HG02759 (cell line): ENCODE results near the gene INTS15.
"Not testable (repeated sequence)": the region's sequence is repeated elsewhere in the genome, so short reads cannot be mapped to it uniquely, and the experiment has no call there.

ENCODE experiments used
- ATAC-seq: cut with Tn5 transposase; IDR thresholded peaks from one replicate; pipeline ENCODE4 v1.9.1; 2021; ENCODE audit warnings: mild to moderate bottlenecking, moderate library complexity; ENCODE audit not compliant: unreplicated experiment

INTS15 gene

DNA sequence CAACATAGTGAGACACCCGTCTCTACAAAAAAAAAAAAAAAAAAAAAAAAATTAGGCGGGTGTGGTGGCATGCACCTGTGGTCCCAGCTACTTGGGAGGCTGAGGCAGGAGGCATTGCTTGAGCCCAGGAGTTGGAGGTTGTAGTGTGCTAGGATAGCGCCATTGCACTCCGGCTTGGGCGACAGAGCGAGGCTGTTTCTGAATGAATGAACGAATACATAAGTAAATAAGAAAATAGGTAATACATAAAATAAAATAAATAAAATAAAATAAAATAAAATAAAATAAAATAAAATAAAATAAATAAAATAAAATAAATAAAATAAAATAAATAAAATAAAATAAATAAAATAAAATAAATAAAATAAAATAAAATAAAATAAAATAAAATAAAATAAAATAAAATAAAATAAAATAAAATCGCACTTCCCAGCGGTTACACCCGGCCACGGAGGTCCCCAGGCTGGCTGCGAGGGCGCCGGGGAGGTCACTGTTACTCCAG is 12.9 kb upstream of the INTS15 start:
- not testable (repeated sequence) for ATAC-seq

DNA sequence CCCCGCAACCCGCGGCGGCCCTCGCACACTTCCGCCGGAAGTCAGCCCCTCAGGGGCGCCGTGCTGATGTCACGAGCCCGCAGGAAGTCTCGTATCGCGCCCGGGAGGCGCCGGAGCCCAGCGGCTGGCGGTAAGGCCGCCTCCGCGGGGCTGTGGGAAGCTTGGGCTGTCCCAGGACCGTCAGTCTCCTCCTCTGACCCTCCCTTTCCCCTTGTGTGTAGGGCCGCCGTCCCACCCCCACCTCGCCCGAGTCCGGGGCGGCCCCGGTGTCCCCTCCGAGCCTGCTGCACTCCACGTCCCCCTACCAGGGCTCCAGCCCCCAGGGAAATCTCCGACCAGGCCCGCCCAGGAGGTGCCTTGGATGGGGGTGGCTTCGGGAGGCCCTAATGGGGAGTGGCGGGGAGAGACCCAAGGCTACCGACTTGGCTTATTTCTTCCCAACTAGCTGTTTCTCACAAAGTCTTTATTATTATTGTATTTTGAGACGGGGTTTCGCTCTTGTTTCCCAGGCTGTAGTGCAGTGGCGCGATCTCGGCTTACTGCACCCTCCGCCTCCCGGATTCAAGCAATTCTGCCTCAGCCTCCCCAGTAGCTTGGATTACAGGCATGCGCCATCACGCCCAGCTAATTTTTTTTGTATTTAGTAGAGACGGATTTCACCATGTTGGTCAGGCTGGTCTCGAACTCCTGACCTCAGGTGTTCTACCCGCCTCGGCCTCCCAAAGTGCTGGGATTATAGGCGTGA is 12.3 kb upstream of the INTS15 start, which contains the start of gene ZDHHC4:
Gene ZDHHC4 (plus strand): TSS at position 86 of the 745 bp plus-strand sequence. CDS start 3,108 bp downstream, outside the sequence.
- ATAC-seq, result peak; percentile 98

DNA sequence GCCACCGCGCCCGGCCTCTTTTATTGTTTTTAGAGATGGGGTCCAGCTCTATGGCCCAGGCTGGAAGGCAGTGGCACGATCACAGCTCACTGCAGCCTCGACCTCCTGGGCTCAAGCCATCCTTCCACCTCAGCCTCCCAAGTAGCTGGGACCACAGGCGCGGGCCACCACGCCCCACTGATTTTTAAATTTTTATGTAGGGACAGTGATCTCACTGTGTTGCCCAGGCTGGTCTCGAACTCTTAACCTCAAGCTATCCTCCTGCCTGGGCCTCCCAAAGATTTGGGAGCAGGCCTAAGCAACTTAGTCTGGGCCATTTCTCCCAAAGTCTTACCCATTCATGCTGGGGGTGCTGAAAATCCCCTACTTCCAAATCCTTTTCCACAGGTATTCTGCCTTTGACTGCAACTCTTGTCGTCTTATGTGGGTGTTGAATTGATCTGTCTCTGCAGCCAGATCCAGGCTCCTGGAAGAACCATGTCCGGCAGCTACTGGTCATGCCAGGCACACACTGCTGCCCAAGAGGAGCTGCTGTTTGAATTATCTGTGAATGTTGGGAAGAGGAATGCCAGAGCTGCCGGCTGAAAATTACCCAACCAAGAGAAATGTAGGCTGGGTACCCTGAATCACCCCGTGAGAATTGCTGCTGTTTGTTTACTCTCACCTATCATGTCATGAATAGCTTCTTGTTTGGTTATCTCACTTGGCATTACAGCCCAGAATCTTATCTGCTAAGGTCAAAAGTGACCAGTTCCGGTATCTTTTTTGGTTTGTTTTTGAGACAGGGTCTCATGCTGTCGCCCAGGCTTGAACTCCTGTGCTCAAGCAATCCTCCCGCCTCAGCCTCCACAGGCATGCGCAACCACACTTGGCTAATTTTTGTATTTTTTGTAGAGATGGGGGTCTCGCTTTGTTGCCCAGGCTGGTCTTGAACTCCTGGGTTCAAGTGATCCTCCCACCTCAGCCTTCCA is 11.4 kb upstream of the INTS15 start:
- ATAC-seq, result no peak

DNA sequence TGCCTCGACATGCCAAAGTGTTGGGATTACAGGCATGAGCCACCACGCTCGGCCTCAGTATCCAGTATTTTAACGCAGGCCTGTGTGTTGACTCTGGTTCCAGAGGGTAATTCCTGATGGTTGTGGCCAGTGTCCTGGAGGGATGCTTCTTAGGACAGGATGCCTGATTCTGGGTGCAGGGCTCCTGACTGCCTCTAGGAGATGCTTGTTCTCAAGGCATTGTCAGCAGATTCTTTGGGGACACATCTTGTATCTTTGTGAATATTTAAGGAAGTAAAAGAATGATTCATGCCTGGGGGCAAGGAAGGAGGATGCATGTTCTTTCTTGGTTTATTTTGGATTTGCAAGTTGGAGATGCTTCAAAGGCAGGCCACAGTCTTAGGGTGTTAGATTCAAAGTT is 10.4 kb upstream of the INTS15 start:
- ATAC-seq, result no peak

DNA sequence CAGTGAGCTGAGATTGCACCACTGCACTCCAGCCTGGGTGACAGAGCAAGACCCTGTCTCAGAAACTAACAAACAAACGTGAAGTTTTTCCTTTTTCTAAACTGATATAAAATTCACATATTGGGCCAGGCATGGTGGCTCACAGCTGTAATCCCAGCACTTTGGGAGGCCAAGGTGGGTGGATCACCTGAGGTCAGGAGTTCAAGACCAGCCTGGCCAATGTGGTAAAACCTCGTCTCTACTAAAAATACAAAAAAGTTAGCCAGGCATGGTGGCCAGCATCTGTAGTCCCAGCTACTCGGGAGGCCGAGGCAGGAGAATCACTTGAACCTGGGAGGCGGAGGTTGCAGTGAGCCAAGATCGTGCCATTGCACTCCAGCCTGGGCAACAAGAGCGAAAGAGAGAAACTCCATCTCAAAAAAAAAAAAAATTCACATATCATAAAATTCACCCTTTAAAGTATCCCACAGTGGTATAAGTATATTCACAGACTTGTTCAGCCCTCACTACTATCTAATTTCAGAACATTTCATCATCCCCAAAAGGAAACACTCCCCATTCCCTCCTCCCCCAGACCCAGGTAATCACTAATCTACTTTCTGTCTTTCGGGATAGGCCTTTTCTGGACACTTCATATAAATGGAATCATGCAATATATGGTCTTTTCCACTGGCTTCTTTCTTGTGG is 3.9 kb upstream of the INTS15 start:
- not testable (repeated sequence) for ATAC-seq

GRCh38 chr7:6588566-6588965 is 1.3 kb upstream of the INTS15 start:
- ATAC-seq, result no peak

- no peak for ATAC-seq
Observed at GRCh38 chr7:6589151-6589828, 531 bp upstream of the INTS15 start.

GRCh38 chr7:6590645-6591110 is 857 bp downstream of the INTS15 start:
- peak; percentile 31 for ATAC-seq

DNA sequence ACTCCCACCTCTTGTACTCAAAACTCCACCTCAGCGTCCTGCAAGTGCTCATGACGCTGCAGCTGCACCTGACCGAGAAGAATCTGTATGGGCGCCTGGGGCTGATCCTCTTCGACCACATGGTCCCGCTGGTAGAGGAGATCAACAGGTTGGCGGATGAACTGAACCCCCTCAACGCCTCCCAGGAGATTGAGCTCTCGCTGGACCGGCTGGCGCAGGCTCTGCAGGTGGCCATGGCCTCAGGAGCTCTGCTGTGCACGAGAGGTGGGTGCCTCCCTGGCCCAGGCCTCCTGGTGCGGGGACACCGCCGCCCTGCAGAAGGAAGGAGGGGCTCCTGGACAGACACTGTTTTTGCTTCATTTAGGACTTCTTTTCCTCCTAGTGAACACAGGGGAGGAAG is 10.3 kb downstream of the INTS15 start:
- no peak for ATAC-seq

DNA sequence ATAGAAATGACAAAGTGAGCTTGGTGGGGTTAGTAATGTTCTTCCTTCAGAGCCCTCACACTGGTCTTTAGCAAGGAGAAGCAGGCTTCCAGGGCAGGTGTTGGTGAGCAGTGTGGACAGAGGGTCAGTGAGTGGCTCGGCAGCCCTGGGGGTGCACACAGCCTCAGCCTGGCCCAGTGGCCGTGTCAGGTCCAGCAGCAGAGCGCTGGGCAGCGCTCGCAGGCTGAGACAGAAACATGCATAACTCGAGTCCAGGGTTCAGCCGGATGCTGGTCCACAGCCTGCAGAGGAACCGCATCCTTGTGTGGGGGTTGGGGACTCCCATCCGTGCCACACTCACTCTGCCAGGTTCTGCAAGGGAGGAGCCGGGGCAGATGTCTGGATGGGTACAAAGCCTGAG is 14.6 kb downstream of the INTS15 start:
- ATAC-seq, result no peak

DNA sequence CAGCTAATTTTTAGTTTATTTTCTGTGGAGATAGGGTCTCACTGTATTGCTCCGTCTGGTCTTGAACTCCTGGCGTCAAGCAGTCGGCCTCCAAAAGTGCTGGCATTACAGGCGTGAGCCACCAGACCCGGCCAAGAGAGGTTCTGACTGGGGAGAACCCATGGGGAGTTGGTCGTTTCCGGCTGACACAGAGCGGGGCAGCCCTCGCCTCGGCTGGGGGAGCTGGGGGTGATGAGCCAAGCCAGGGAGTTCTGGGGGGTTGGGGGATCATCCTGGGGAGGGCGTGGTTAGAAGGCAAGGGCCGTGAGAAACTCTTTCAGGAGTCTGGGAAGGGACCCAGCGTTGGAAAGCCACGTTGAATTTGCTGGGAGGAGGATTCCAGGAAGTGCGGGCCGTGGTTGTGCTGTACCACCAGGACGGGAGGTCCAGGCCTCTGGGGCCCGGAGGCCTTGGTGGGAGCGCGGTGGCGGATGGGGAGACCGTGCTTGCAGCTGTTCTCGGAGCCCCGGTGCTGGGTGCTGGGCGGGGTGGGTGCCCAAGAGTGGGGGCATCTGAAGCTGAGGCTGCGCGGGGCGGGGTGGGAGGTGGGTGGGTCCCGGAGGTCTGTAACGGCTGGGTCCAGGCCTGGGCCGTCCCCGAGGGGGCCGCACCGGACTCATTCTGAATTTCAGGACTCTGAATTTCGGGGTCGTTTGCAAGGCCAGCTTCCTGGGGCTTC is 17.2 kb downstream of the INTS15 start:
- ATAC-seq, result no peak

DNA sequence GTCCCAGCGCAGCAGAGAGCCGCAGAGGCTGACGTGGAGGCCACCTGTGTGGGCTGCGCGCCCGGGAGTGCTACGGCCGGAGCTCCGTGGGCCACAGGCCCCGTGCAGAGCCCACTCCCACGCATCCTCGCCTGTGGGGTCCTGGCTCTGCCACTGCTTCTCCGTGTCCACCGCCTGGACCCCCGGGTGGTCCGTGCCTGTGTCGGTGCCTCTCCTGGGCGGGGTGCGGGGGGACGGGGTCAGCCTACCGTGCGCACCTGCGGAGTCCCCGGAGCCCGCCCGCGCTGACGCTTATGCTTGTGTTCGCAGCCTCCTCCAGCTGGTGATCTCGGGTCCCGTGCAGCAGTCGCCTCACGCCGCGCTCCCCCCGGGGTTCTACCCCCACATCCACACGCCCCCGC is 17.8 kb downstream of the INTS15 start:
- no peak for ATAC-seq

GRCh38 chr7:6608081-6608480 is 18.3 kb downstream of the INTS15 start:
- ATAC-seq, result no peak

GRCh38 chr7:6608794-6609193 is 19.0 kb downstream of the INTS15 start:
- no peak for ATAC-seq

- ATAC-seq, result no peak
Observed at GRCh38 chr7:6612819-6613218, 23.0 kb downstream of the INTS15 start.

DNA sequence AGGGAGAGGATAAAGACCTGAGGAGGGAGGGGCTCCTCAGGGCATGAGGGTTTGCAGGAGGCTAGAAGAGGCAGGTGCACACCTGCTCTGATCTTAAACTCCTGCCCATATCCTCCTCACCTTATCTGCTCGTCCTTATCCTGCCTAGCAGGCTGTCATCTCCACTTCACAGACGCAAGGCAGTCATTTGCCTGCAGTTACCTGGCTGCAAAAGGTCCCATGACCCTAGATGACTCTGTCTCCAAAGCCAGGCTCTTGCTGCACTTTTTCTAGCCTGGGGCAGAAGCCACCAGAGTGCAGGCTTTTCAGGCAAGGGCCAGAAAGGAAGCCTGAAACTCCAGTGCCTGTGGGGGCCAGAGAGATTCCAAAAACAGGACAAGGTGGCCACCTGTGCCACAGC is 23.9 kb downstream of the INTS15 start:
- ATAC-seq, result no peak

- ATAC-seq, result no peak
Observed at GRCh38 chr7:6614953-6615722, 25.3 kb downstream of the INTS15 start, which contains the start of gene ZNF853. Gene ZNF853 (plus strand): TSS chr7:6615610. CDS start chr7:6616175, 565 bp downstream.

DNA sequence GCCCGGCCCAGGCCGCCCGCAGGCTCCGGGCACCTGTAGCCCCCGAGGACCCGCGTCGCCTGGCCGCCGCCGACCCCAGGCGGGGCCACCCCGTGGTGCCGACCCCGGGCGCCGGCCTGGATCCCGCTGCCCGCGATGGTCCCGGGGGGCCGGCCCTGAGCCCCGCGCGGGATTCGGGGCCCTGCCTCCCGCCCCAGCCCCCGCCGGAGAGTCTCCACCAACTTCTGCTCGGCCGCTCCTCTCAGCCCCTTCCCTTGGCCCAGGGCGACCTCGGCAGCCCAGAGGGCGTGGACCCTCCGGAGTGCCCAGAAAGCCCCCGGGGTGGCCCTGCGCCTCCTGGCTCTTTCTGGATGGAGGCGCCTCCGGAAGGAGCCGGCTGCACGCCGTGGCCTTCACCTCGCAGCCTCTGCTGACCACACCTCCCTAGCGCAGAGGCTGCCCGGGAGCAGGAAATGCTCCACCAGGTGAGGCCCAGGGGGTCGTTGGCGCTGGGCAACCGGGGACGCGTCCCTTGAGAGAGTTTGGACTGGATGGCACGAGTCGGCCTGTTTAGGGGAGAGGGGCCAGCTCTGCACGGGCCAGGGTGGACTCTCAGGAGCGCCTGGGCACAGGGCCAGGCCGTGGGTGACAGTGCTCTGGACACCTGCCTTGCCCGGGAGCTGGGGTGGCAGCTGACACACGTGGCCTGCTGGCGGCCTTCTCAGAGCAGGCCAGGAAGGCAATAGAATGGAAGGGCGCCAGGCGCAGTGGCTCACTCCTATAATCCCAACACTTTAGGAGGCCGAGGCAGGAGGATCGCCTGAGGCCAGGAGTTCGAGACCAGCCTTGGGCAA is 26.1 kb downstream of the INTS15 start:
- ATAC-seq, result no peak
